Liver (tissue), 3 donors: ENCODE results near the gene CROCC2.

Experiments
- ATF3 ChIP-seq: IDR thresholded peaks from 2 replicates; pipeline ENCODE4 v1.6.1; 2016; ENCODE audit warnings: antibody characterized with exemption
- CTCF ChIP-seq: fragments of 150-350 bp; IDR thresholded peaks from 2 replicates; pipeline ENCODE4 v1.5.1; 2017; ENCODE audit warnings: improper control_type of control experiment, low read depth, low read length; ENCODE audit not compliant: missing input control
- FOXA2 ChIP-seq: IDR thresholded peaks from 2 replicates; pipeline ENCODE4 v1.6.1; 2016; ENCODE audit warnings: antibody characterized with exemption
- GABPA ChIP-seq, 2 donors: IDR thresholded peaks in 1 of 2; conservative IDR thresholded peaks in 1 of 2; 2 replicates each; pipeline ENCODE4 v1.6.1; 2016; ENCODE audit warnings: antibody characterized with exemption in 2 of 2, mild to moderate bottlenecking in 1 of 2, moderate library complexity in 1 of 2
- MAX ChIP-seq: IDR thresholded peaks from 2 replicates; pipeline ENCODE4 v1.6.1; 2016; ENCODE audit warnings: antibody characterized with exemption
- RAD21 ChIP-seq, 2 donors: IDR thresholded peaks; 2 replicates each; pipeline ENCODE4 v1.6.1; 2016; ENCODE audit warnings: antibody characterized with exemption in 2 of 2, mild to moderate bottlenecking in 2 of 2
- REST ChIP-seq: IDR thresholded peaks from 2 replicates; pipeline ENCODE4 v1.6.1; 2016; ENCODE audit warnings: antibody characterized with exemption, mild to moderate bottlenecking
- RXRA ChIP-seq, 2 donors: IDR thresholded peaks; 2 replicates each; pipeline ENCODE4 v1.6.1; 2017 to 2018; ENCODE audit warnings: antibody characterized with exemption in 2 of 2, mild to moderate bottlenecking in 1 of 2
- SP1 ChIP-seq: IDR thresholded peaks from 2 replicates; pipeline ENCODE4 v1.6.1; 2018; ENCODE audit warnings: antibody characterized with exemption, mild to moderate bottlenecking
- TAF1 ChIP-seq: conservative IDR thresholded peaks from 2 replicates; pipeline ENCODE4 v1.6.1; 2016; ENCODE audit warnings: antibody characterized with exemption, mild to moderate bottlenecking
- ZBTB33 ChIP-seq: IDR thresholded peaks from 2 replicates; pipeline ENCODE4 v1.6.1; 2016; ENCODE audit warnings: antibody characterized with exemption
- donor health status: healthy.
- donor health status: healthy.

- TF ChIP-seq CTCF (no peak), REST (no peak), SP1 (no peak), TAF1 (no peak), ATF3 (no peak), RXRA (IDR thresholded peaks at IDR 0.05) (no peak), GABPA (IDR thresholded peaks at IDR 0.05 in 1 of 2, conservative IDR thresholded peaks at IDR 0.05 in 1 of 2) (no peak), MAX (no peak), RAD21 (IDR thresholded peaks at IDR 0.05) (no peak), FOXA2 (no peak), ZBTB33 (no peak)
Observed at GRCh38 chr2:240974771-240975572, 68.8 kb downstream of the CROCC2 start.
